SK-N-SH (cell line): Measurements from ENCODE around the gene MBTPS2. TPM values are rescaled to one million over a fixed set of nuclear protein-coding genes. Genes with fewer than 3 reads are reported as not detected.
"Not testable (repeated sequence)": the region's sequence is repeated elsewhere in the genome, so short reads cannot be mapped to it uniquely, and the experiment has no call there.

Source experiments
- CTCF ChIA-PET: fragments of 300-600, 350-600 bp; formaldehyde crosslinking; extraction: SDS; loops from one replicate; lab custom pipeline; 2021; lab: Yijun Ruan, JAX
- POLR2A ChIA-PET: fragments of 350-600 bp; sonication (Branson Sonifier 250); formaldehyde crosslinking; extraction: SDS; loops from one replicate; lab custom pipeline; 2020; ENCODE audit warnings: antibody characterized with exemption, inconsistent platforms; lab: Yijun Ruan, JAX
- DNase-seq: peaks from one replicate; pipeline ENCODE4 v3.0.0; 2012
- H2AFZ ChIP-seq: fragments of 200-600 bp; sonication (generic); 2 replicates; pipeline ENCODE4 v1.8.1; 2016; ENCODE audit warnings: antibody characterized with exemption, mild to moderate bottlenecking, low read depth
- H3F3A ChIP-seq: fragments of 200-600 bp; sonication (generic); replicated peaks from 2 replicates; pipeline ENCODE3; 2016; ENCODE audit warnings: antibody characterized with exemption, mild to moderate bottlenecking; ENCODE audit not compliant: insufficient read depth
- H3K27ac ChIP-seq, 2 experiments: fragments of 200-500 bp in 1 of 2; fragments of 200-600 bp in 1 of 2; sonication (Bioruptor generic) in 1 of 2; sonication (generic), shearing (Covaris generic) in 1 of 2; 2 replicates each; pipeline versions ENCODE4 v1.5.1 to v1.6.1; 2014 to 2016; ENCODE audit warnings: low read depth in 2 of 2, inconsistent platforms in 1 of 2, low read length in 1 of 2, mild to moderate bottlenecking in 1 of 2, mixed read lengths in 1 of 2
- H3K27me3 ChIP-seq: fragments of 200-600 bp; sonication (generic), shearing (Covaris generic); 2 replicates; pipeline ENCODE4 v1.6.1; 2016; ENCODE audit warnings: mixed run types; ENCODE audit not compliant: insufficient read depth
- H3K36me3 ChIP-seq, 2 experiments: fragments of 200-500 bp in 1 of 2; fragments of 200-600 bp in 1 of 2; sonication (Bioruptor generic) in 1 of 2; sonication (generic) in 1 of 2; replicated peaks in 1 of 2; 2 replicates each; pipeline versions ENCODE3 to v1.5.1; 2014 to 2016; ENCODE audit warnings: low read length in 1 of 2, mild to moderate bottlenecking in 1 of 2; ENCODE audit not compliant: insufficient read depth in 2 of 2, control insufficient read depth in 1 of 2
- H3K4me1 ChIP-seq, 2 experiments: fragments of 200-500 bp in 1 of 2; fragments of 200-600 bp in 1 of 2; sonication (Bioruptor generic) in 1 of 2; sonication (generic), shearing (Covaris generic) in 1 of 2; 2 replicates each; pipeline versions ENCODE4 v1.5.1 to v1.6.1; 2014 to 2016; ENCODE audit warnings: low read depth in 1 of 2, low read length in 1 of 2, mixed run types in 1 of 2; ENCODE audit not compliant: insufficient read depth in 2 of 2, control insufficient read depth in 1 of 2
- H3K4me2 ChIP-seq: fragments of 200-600 bp; sonication (generic), shearing (Covaris generic); 2 replicates; pipeline ENCODE4 v1.6.1; 2017; ENCODE audit warnings: mixed run types
- H3K4me3 ChIP-seq, 2 experiments: fragments of 200-500 bp in 1 of 2; fragments of 200-600 bp in 1 of 2; sonication (Bioruptor generic) in 1 of 2; sonication (generic), shearing (Covaris generic) in 1 of 2; 2 replicates each; pipeline versions ENCODE4 v1.5.1 to v1.8.1; 2014 to 2016; ENCODE audit warnings: low read depth in 2 of 2, inconsistent platforms in 1 of 2, low read length in 1 of 2, mild to moderate bottlenecking in 1 of 2, mixed read lengths in 1 of 2, moderate library complexity in 1 of 2
- H3K79me2 ChIP-seq: fragments of 200-600 bp; sonication (generic); 2 replicates; pipeline ENCODE4 v1.8.1; 2017; ENCODE audit warnings: mild to moderate bottlenecking; ENCODE audit not compliant: insufficient read depth
- H3K9ac ChIP-seq: fragments of 200-600 bp; sonication (generic); 2 replicates; pipeline ENCODE4 v1.6.1; 2017; ENCODE audit warnings: mixed run types
- H3K9me2 ChIP-seq: fragments of 200-600 bp; sonication (generic); 2 replicates; pipeline ENCODE4 v1.6.1; 2017; ENCODE audit warnings: mixed run types
- H3K9me3 ChIP-seq: fragments of 200-600 bp; sonication (generic); 2 replicates; pipeline ENCODE4 v1.6.1; 2017; ENCODE audit warnings: mixed run types, mild to moderate bottlenecking, moderate library complexity
- H4K20me1 ChIP-seq: fragments of 200-600 bp; sonication (generic); 2 replicates; pipeline ENCODE4 v1.6.1; 2017; ENCODE audit warnings: mild to moderate bottlenecking, mixed run types; ENCODE audit not compliant: insufficient read depth
- CHD2 ChIP-seq: fragments of 150-350 bp; IDR thresholded peaks from 2 replicates; pipeline ENCODE4 v1.6.1; 2018; ENCODE audit warnings: low read length; ENCODE audit not compliant: partially characterized antibody
- EP300 ChIP-seq, 2 experiments: IDR thresholded peaks; 2 replicates each; pipeline versions ENCODE4 v1.4.0 to v1.6.1; 2012; ENCODE audit warnings: borderline replicate concordance in 1 of 2, low read depth in 1 of 2, low read length in 1 of 2
- IRF3 ChIP-seq: fragments of 150-350 bp; IDR thresholded peaks from 2 replicates; pipeline ENCODE4 v1.6.1; 2016; ENCODE audit warnings: mild to moderate bottlenecking, low read depth, low read length
- MAX ChIP-seq: IDR thresholded peaks from 2 replicates; pipeline ENCODE4 v1.4.0; 2012; ENCODE audit warnings: low read depth
- MEF2A ChIP-seq: IDR thresholded peaks from 2 replicates; pipeline ENCODE4 v1.4.0; 2012; ENCODE audit warnings: low read depth, borderline replicate concordance
- NRF1 ChIP-seq: IDR thresholded peaks from 2 replicates; pipeline ENCODE4 v1.6.1; 2012; ENCODE audit warnings: low read depth, mild to moderate bottlenecking, low read length
- RCOR1 ChIP-seq: fragments of 150-350 bp; IDR thresholded peaks from 2 replicates; pipeline ENCODE4 v1.6.1; 2017; ENCODE audit warnings: antibody characterized with exemption, low read length
- RFX5 ChIP-seq: IDR thresholded peaks from 2 replicates; pipeline ENCODE4 v1.6.1; 2012; ENCODE audit warnings: mild to moderate bottlenecking, improper control_type of control experiment, low read length
- TAF1 ChIP-seq: IDR thresholded peaks from 2 replicates; pipeline ENCODE4 v1.6.1; 2012; ENCODE audit warnings: low read depth, mild to moderate bottlenecking, low read length, moderate library complexity, borderline replicate concordance
- TCF12 ChIP-seq: IDR thresholded peaks from 2 replicates; pipeline ENCODE4 v1.4.0; 2012
- TEAD4 ChIP-seq: IDR thresholded peaks from 2 replicates; pipeline ENCODE4 v1.4.0; 2012; ENCODE audit warnings: mild to moderate bottlenecking, borderline replicate concordance; ENCODE audit not compliant: insufficient read depth
- USF1 ChIP-seq: IDR thresholded peaks from 2 replicates; pipeline ENCODE4 v1.4.0; 2012; ENCODE audit warnings: low read depth, borderline replicate concordance
- YY1 ChIP-seq: IDR thresholded peaks from 2 replicates; pipeline ENCODE4 v1.4.0; 2012; ENCODE audit warnings: low read depth, mild to moderate bottlenecking
- WGBS: methylation state at CpG from one replicate; pipeline ENCODE4 v1.1.6; 2017; ENCODE audit warnings: low lambda C conversion rate; 5-methylcytosine and 5-hydroxymethylcytosine counted together
- polyA plus RNA-seq, 3 experiments: library from polyadenylated mRNA; depleted of rRNA; stranded (reverse); fragments of >200 nt; gene quantifications; 2 replicates each; pipeline ENCODE4 v1.2.3, GENCODE V29; 2012

The MBTPS2 gene
- polyA plus RNA-seq, 1 of the 3 experiments (the other 2 are of a cell fraction) = 21.6 TPM

- Histone ChIP-seq H3K27me3 (no peaks in the 10 kb centered on the region), H3K36me3 (peaks cover 5 to 20% of the 10 kb centered on the region in 2 experiments), H3K4me3 (no peak overlapping the region), H3K4me2 (no peak overlapping the region), H3K79me2 (no peaks in the 10 kb centered on the region), H4K20me1 (no peaks in the 10 kb centered on the region), H3K9me2 (no peaks in the 10 kb centered on the region), H3K27ac (no peak overlapping the region), H3K9me3 (no peaks in the 10 kb centered on the region), H3F3A (peaks cover 4% of the 10 kb centered on the region), H2AFZ (no peak overlapping the region), H3K4me1 (peaks cover 2 to 17% of the 10 kb centered on the region in 2 experiments; a peak in 3 of 4 replicates), H3K9ac (no peak overlapping the region)
- CTCF ChIA-PET = no interaction called here
- 65% methylated on average over 4 of the region's 4 CpGs for WGBS
- POLR2A ChIA-PET = no interaction called here
- DNase-seq = no peak
- TF ChIP-seq MEF2A (no peak), EP300 (IDR thresholded peaks at IDR 0.05; ENCODE audit: borderline replicate concordance in 1 of 2, low read depth in 1 of 2, low read length in 1 of 2) (no peak), TEAD4 (no peak), USF1 (no peak), TAF1 (no peak), YY1 (no peak), NRF1 (no peak), MAX (no peak)
Measured at GRCh38 chrX:21873063-21873775, 33.8 kb downstream of the MBTPS2 start.

GRCh38 chrX:21874182-21874581, 34.8 kb downstream of the MBTPS2 start:
- POLR2A ChIA-PET, H3K79me2 ChIP-seq, H3F3A ChIP-seq, H3K4me3 ChIP-seq, H2AFZ ChIP-seq, DNase-seq, H3K9ac ChIP-seq, H4K20me1 ChIP-seq, H3K9me2 ChIP-seq, H3K27ac ChIP-seq, H3K4me2 ChIP-seq, H3K9me3 ChIP-seq, H3K27me3 ChIP-seq: not testable (repeated sequence)
- CTCF ChIA-PET = interaction anchor here (1.0 kb wide), 1 partner anchor 13 kb away, joined by 3 read pairs; no protein-coding TSS in a partner anchor
- 52% methylated on average over 3 of the region's 3 CpGs for WGBS
- peaks cover 2 to 17% of the 10 kb centered on the region in 2 experiments; a peak in 3 of 4 replicates for H3K4me1 ChIP-seq
- H3K36me3 ChIP-seq = peaks cover 4 to 15% of the 10 kb centered on the region in 2 experiments

- H3K4me2 ChIP-seq = no peak overlapping the region
- peak overlapping the region in 1 of 2 experiments; percentile 47; a peak in 2 of 4 replicates for H3K27ac ChIP-seq
- H3K9me2 ChIP-seq = no peaks in the 10 kb centered on the region
- H3K9me3 ChIP-seq = no peaks in the 10 kb centered on the region
- H3F3A ChIP-seq = no peaks in the 10 kb centered on the region
- H3K9ac ChIP-seq = no peak overlapping the region
- H3K4me1 ChIP-seq = peaks cover 2 to 17% of the 10 kb centered on the region in 2 experiments; a peak in 3 of 4 replicates
- no peaks in the 10 kb centered on the region for H3K79me2 ChIP-seq
- no peaks in the 10 kb centered on the region for H3K27me3 ChIP-seq
- ChIA-PET POLR2A (no interaction called here), CTCF (no interaction called here)
- 13% methylated on average over 1 of the region's 1 CpG for WGBS
- peaks cover 2 to 8% of the 10 kb centered on the region in 2 experiments for H3K36me3 ChIP-seq
- peak; percentile 30 for DNase-seq
- TF ChIP-seq IRF3 (no peak), CHD2 (no peak), TCF12 (no peak), TAF1 (no peak), NRF1 (no peak), USF1 (no peak), RCOR1 (no peak), RFX5 (no peak)
- H3K4me3 ChIP-seq = no peak overlapping the region
- H4K20me1 ChIP-seq = no peaks in the 10 kb centered on the region
- no peak overlapping the region for H2AFZ ChIP-seq
Measured at GRCh38 chrX:21875013-21875412, 35.6 kb downstream of the MBTPS2 start.
